Spleen (tissue), 11 donors: ENCODE measurements around the gene ITPKB. TPM values are rescaled to one million over a fixed set of nuclear protein-coding genes. Genes with fewer than 3 reads are reported as not detected.
"Not testable (repeated sequence)": the region's sequence is repeated elsewhere in the genome, so short reads cannot be mapped to it uniquely, and the experiment has no call there.

Experiments
- DNase-seq: peaks from one replicate; pipeline ENCODE4 v3.0.0-alpha.2; 2020
- H3K27ac ChIP-seq, 8 donors: fragments of 200-600 bp; sonication (generic) in 7 of 8; 1 replicate in 4 of 8; 2 replicates in 4 of 8; pipeline versions ENCODE4 v1.5.0 to v1.8.0; 2016 to 2021; ENCODE audit warnings: inconsistent platforms in 4 of 8, mild to moderate bottlenecking in 4 of 8, moderate library complexity in 1 of 8
- H3K27me3 ChIP-seq, 7 donors: fragments of 200-600 bp; sonication (generic) in 6 of 7; replicated peaks in 1 of 7; 1 replicate in 4 of 7; 2 replicates in 3 of 7; pipeline versions ENCODE4 v1.5.0 to v1.8.0; 2016 to 2021; ENCODE audit warnings: inconsistent platforms in 3 of 7, mild to moderate bottlenecking in 1 of 7
- H3K36me3 ChIP-seq, 6 donors: fragments of 200-600 bp; sonication (generic) in 5 of 6; 1 replicate in 4 of 6; 2 replicates in 2 of 6; pipeline versions ENCODE4 v1.5.0 to v1.8.0; 2016 to 2021; ENCODE audit warnings: inconsistent platforms in 2 of 6
- H3K4me1 ChIP-seq, 6 donors: fragments of 200-600 bp; sonication (generic) in 5 of 6; 1 replicate in 3 of 6; 2 replicates in 3 of 6; pipeline versions ENCODE4 v1.5.0 to v1.8.0; 2016 to 2021; ENCODE audit warnings: inconsistent platforms in 3 of 6
- H3K4me3 ChIP-seq, 8 donors: fragments of 200-600 bp; sonication (generic) in 7 of 8; 1 replicate in 4 of 8; 2 replicates in 4 of 8; pipeline versions ENCODE4 v1.5.0 to v1.8.0; 2016 to 2021; ENCODE audit warnings: inconsistent platforms in 4 of 8, mild to moderate bottlenecking in 4 of 8, moderate library complexity in 2 of 8
- H3K9me3 ChIP-seq, 8 donors: fragments of 200-600 bp; sonication (generic) in 7 of 8; 1 replicate in 4 of 8; 2 replicates in 4 of 8; pipeline versions ENCODE4 v1.5.0 to v1.8.0; 2016 to 2021; ENCODE audit warnings: inconsistent platforms in 4 of 8
- POLR2A ChIP-seq, 3 donors: fragments of 450-650 bp; IDR thresholded peaks; one replicate each; pipeline ENCODE4 v1.5.1; 2017; ENCODE audit warnings: antibody characterized with exemption in 3 of 3, mild to moderate bottlenecking in 1 of 3
- POLR2AphosphoS5 ChIP-seq, 3 donors: sonication (generic); formaldehyde crosslinking; IDR thresholded peaks; one replicate each; pipeline ENCODE4 v1.5.1; 2017; ENCODE audit warnings: antibody characterized with exemption in 3 of 3
- WGBS, 5 donors: extraction: QIAGEN DNeasy Blood & Tissue Kit in 3 of 5; methylation state at CpG; one replicate each; pipeline versions ENCODE4 v1.1.5 to v1.1.7; 2013 to 2018; 5-methylcytosine and 5-hydroxymethylcytosine counted together
- intact Hi-C: fragments of 100-400 bp; cut with DNase I; formaldehyde crosslinking; loops from one replicate; pipeline ENCODE4 v1.15.0; 2023; ENCODE audit warnings: low total_unique reads
- polyA plus RNA-seq, 3 donors: library from polyadenylated mRNA; stranded (reverse); fragments of 200-250 nt; gene quantifications; one replicate each; pipeline ENCODE4 v1.2.1, GENCODE V29; 2013
- total RNA-seq, 7 donors: library from RNA; depleted of rRNA in 3 of 7; stranded (reverse); fragments of >200 nt in 3 of 7; fragmentation: NEBNext Ultra II Directional in 4 of 7; extraction: Animal tissue kit (Norgen Biotek cat#: 25700) in 4 of 7; gene quantifications; one replicate each; pipeline versions ENCODE4 v1.1.0 to v1.2.1, GENCODE V29; 2016 to 2021
- TF ChIP-seq, protein P1 (sequence below), 11 experiments: fragments of 200-600 bp in 7 of 11; fragments of 450-650 bp in 4 of 11; sonication (generic) in 4 of 11; IDR thresholded peaks in 8 of 11; conservative IDR thresholded peaks in 3 of 11; 1 replicate in 7 of 11; 2 replicates in 4 of 11; pipeline versions ENCODE4 v1.4.0 to v1.8.0; 2016 to 2021; ENCODE audit warnings: antibody characterized with exemption in 11 of 11, inconsistent platforms in 4 of 11, mild to moderate bottlenecking in 1 of 11
- donor health status: healthy with polysubstance abuse.
- donor health status: DM: no; HTN: no; CAD: no; lungs with moderate emphysema.
- donor health status: DM: no; HTN: no; CAD: no.
- donor health status: Bipolar disorder and iron deficiency.
- donor health status: healthy.
- donor health status: DM: no; HTN: no; CAD: no.
- donor health status: DM: yes; HTN: yes; CAD: no.

ITPKB gene
- total and polyA plus RNA-seq, 10 donors, result 8.5 to 74.6 (median 59.6) TPM

DNA sequence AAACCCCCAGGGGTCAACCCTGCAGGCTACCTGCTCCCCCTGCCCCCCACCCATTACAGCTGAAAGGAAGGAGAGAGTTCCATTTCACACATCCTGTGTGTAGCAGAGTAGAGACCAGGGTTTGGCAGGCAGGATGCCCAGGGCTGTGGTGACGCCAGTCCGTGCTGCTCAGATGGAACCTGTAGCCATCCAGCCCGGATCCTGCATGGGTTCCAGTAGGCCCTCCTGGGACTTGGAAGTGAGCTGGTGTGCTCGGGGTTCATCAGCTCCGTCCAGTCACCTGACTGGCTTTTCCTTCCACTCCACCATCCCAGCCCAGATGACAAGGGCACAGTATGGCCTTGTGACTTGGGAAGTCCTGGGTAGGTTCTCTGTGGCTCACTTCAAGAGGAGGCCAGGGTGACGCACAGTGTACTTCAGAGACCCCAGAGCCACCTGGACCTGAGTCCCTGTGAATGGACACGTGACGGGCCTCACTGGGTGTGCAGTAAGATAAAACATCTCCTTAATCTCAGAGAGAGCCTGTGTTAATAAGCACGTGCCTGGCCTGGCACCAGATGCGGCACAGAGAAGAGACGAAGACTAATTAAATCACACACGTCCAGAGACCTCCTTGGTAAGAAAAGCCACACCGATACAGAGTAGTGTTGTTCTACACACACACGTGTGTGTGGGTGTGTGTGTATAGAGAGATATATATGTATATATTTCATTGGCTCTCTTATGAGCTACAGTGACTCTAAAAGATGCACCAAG, 16.0 kb downstream of the ITPKB start:
- peak; percentile 12 to 43 (median 23) for TF ChIP-seq POLR2AphosphoS5 (IDR thresholded peaks at IDR 0.05)
- TF ChIP-seq, protein P1, sequence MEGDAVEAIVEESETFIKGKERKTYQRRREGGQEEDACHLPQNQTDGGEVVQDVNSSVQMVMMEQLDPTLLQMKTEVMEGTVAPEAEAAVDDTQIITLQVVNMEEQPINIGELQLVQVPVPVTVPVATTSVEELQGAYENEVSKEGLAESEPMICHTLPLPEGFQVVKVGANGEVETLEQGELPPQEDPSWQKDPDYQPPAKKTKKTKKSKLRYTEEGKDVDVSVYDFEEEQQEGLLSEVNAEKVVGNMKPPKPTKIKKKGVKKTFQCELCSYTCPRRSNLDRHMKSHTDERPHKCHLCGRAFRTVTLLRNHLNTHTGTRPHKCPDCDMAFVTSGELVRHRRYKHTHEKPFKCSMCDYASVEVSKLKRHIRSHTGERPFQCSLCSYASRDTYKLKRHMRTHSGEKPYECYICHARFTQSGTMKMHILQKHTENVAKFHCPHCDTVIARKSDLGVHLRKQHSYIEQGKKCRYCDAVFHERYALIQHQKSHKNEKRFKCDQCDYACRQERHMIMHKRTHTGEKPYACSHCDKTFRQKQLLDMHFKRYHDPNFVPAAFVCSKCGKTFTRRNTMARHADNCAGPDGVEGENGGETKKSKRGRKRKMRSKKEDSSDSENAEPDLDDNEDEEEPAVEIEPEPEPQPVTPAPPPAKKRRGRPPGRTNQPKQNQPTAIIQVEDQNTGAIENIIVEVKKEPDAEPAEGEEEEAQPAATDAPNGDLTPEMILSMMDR (IDR thresholded peaks at IDR 0.05 in 8 of 11, conservative IDR thresholded peaks at IDR 0.05 in 3 of 11), result no peak
- no peak for DNase-seq
- H3K4me3 ChIP-seq, result peak overlapping the region in 1 of 8 donors; percentile 3
- no peaks in the 10 kb centered on the region for H3K9me3 ChIP-seq
- H3K4me1 ChIP-seq, result peaks cover 54 to 100% (median 82%) of the 10 kb centered on the region in 6 donors
- WGBS, 5 donors, result 61 to 85% (median 67%) methylated on average over 12 to 14 of the region's 14 CpGs
- intact Hi-C loops, result no loop called here
- peak overlapping the region; percentile 1 to 97 (median 48) for H3K27ac ChIP-seq
- H3K36me3 ChIP-seq, result peaks cover 0 to 79% (median 7%) of the 10 kb centered on the region in 6 donors
- H3K27me3 ChIP-seq, result no peaks in the 10 kb centered on the region

DNA sequence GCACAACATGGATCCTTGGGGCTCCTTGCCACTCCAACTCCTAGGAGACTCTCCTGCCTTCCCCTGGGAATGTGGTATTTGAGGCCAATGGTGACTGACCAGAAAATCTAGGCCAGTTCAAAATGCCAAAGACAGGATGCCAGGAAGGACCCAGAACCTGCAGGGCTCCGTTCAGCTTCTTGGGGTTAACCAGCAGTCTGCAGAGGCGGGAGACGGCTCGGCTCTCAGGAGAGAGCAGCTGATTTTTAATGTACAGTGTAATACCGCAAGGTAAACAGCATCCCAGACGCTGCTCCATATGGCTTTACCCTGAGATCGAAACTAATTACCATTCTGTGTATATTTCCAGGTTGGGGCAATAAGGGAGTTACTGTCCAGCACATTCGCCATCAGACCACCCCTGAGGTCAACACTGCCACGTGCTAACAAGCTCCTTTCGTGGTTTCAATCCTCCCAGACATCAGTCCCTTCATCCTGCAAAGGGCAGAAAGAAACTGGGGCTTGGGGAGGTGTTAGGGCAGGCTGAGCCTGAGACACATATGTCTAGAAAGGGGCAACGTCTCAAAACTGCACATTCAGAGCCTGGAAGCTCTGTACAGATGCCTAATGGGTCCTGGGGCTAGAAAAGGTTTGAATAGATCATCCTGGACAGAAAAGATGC, 16.7 kb downstream of the ITPKB start:
- intact Hi-C loops, result no loop called here
- H3K36me3 ChIP-seq, result peaks cover 0 to 72% (median 7%) of the 10 kb centered on the region in 6 donors
- peak overlapping the region in 1 of 8 donors; percentile 3 for H3K4me3 ChIP-seq
- no peaks in the 10 kb centered on the region for H3K9me3 ChIP-seq
- peaks cover 53 to 100% (median 82%) of the 10 kb centered on the region in 6 donors for H3K4me1 ChIP-seq
- TF ChIP-seq POLR2A (IDR thresholded peaks at IDR 0.05), result no peak
- TF ChIP-seq, protein P1 (IDR thresholded peaks at IDR 0.05 in 8 of 11, conservative IDR thresholded peaks at IDR 0.05 in 3 of 11), result no peak
- no peak for TF ChIP-seq POLR2AphosphoS5 (IDR thresholded peaks at IDR 0.05)
- DNase-seq, result no peak
- H3K27me3 ChIP-seq, result no peaks in the 10 kb centered on the region
- WGBS, 5 donors, result 76 to 89% (median 83%) methylated on average over 11 of the region's 11 CpGs
- H3K27ac ChIP-seq, result peak overlapping the region in 7 of 8 donors; percentile 1 to 97 (median 48)

DNA sequence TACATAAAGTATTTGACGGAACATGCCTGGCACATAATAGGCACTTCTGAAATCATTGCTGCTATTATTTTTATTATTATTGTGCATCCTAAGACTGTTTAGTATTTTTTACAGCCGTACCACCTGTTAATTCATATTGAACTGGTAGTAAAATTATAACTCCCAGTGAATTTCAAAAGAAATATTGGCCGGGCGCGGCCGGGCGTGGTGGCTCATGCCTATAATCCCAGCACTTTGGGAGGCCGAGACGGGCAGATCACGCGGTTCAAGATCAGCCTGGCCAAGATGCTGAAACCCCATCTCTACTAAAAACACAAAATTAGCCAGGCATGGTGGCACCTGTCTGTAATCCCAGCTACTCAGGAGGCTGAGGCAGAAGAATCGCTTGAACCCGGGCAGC, 18.5 kb downstream of the ITPKB start:
- not testable (repeated sequence) for H3K27ac ChIP-seq
- WGBS, 5 donors, result 93 to 97% (median 96%) methylated on average over 13 of the region's 13 CpGs
- peaks cover 0 to 56% (median 7%) of the 10 kb centered on the region in 6 donors for H3K36me3 ChIP-seq

DNA sequence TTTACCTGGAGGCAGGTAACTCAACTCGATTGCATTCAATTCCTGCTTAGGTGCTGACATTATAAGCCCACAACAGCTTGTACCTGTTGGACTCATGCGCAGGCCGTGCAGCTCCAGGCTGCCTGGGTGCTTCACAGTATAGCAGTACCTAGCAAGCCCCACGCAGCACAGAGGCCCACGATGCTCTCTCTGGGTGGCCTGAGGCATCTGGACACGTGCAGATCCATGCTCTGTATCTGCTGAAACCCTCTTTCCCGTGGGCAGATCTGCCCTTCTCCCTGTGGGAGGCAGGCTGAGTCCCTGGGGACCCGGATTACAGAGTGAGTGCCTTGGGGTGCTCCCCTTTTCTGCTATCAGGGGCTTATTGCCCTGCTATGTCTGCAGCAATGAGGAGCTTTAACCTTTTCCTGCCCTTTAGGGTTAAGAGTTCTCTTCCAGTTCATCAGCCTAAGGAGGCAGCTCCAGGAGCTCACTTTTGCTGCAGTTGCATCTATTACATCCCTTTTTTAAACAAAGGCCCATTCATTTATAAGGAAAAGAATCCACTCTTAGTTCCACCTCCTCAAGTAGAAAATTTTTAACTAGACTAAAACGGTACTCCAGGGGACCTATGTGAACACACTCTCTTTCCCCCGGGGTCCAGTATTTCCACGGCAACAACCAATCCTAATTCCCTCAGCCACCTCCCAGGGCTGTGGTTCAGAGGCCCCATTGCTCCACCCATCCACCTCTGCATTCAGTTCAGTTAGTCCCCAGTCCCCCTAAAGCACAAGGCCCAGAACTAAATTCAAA, 19.3 kb downstream of the ITPKB start:
- Histone ChIP-seq H3K27ac (peak overlapping the region in 2 of 8 donors; percentile 21 to 31), H3K27me3 (no peaks in the 10 kb centered on the region), H3K36me3 (peaks cover 0 to 49% (median 7%) of the 10 kb centered on the region in 6 donors), H3K4me1 (peaks cover 41 to 100% (median 76%) of the 10 kb centered on the region in 6 donors), H3K4me3 (no peak overlapping the region), H3K9me3 (no peaks in the 10 kb centered on the region)
- TF ChIP-seq POLR2A (IDR thresholded peaks at IDR 0.05) (no peak), POLR2AphosphoS5 (IDR thresholded peaks at IDR 0.05) (no peak)
- TF ChIP-seq, protein P1 (IDR thresholded peaks at IDR 0.05 in 8 of 11, conservative IDR thresholded peaks at IDR 0.05 in 3 of 11), result no peak
- DNase-seq, result no peak
- WGBS, 5 donors, result 70 to 79% (median 77%) methylated on average over 7 to 11 of the region's 11 CpGs
- intact Hi-C loops, result no loop called here

More for the DNA sequence above, 18.5 kb downstream of the ITPKB start:
- H3K9me3 ChIP-seq, intact Hi-C loops, H3K27me3 ChIP-seq, H3K4me3 ChIP-seq, DNase-seq: not testable (repeated sequence)
- peaks cover 43 to 100% (median 81%) of the 10 kb centered on the region in 6 donors for H3K4me1 ChIP-seq
